ENCODE data around the gene ELOVL2.
A peak's percentile ranks its signal among the peaks of the same experiment; 100 is the strongest.

ELOVL2 gene

GRCh38 chr6:11058406-11058805 lies 14.3 kb upstream of the ELOVL2 start:
- TF ChIP-seq, protein P1, sequence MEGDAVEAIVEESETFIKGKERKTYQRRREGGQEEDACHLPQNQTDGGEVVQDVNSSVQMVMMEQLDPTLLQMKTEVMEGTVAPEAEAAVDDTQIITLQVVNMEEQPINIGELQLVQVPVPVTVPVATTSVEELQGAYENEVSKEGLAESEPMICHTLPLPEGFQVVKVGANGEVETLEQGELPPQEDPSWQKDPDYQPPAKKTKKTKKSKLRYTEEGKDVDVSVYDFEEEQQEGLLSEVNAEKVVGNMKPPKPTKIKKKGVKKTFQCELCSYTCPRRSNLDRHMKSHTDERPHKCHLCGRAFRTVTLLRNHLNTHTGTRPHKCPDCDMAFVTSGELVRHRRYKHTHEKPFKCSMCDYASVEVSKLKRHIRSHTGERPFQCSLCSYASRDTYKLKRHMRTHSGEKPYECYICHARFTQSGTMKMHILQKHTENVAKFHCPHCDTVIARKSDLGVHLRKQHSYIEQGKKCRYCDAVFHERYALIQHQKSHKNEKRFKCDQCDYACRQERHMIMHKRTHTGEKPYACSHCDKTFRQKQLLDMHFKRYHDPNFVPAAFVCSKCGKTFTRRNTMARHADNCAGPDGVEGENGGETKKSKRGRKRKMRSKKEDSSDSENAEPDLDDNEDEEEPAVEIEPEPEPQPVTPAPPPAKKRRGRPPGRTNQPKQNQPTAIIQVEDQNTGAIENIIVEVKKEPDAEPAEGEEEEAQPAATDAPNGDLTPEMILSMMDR (IDR thresholded peaks at IDR 0.05), result no peak
- Histone ChIP-seq H3K27ac (no peak overlapping the region), H3K4me3 (no peak overlapping the region)
- no peak for DNase-seq (ENCODE audit: low spot score)

- TF ChIP-seq, protein P1 (IDR thresholded peaks at IDR 0.05), result no peak
- DNase-seq (ENCODE audit: low spot score), result no peak
- Histone ChIP-seq H3K4me3 (no peak overlapping the region), H3K27ac (no peak overlapping the region)
These were observed 12.8 kb upstream of the ELOVL2 start for GRCh38 chr6:11056871-11057270.

GRCh38 chr6:11055127-11055627 lies 11.1 kb upstream of the ELOVL2 start:
- TF ChIP-seq, protein P1 (IDR thresholded peaks at IDR 0.05), result no peak
- DNase-seq (ENCODE audit: low spot score), result no peak
- no peak overlapping the region for H3K4me3 ChIP-seq
- H3K27ac ChIP-seq, result no peak overlapping the region

- H3K27ac ChIP-seq, result no peak overlapping the region
- no peak for DNase-seq (ENCODE audit: low spot score)
- TF ChIP-seq, protein P1 (IDR thresholded peaks at IDR 0.05), result no peak
- H3K4me3 ChIP-seq, result no peak overlapping the region
These were observed 10.6 kb upstream of the ELOVL2 start for GRCh38 chr6:11054722-11055121.

- TF ChIP-seq, protein P1 (IDR thresholded peaks at IDR 0.05), result no peak
- H3K27ac ChIP-seq, result no peak overlapping the region
- no peak for DNase-seq (ENCODE audit: low spot score)
- H3K4me3 ChIP-seq, result no peak overlapping the region
These were observed 9.2 kb upstream of the ELOVL2 start for GRCh38 chr6:11053307-11053706.

DNA sequence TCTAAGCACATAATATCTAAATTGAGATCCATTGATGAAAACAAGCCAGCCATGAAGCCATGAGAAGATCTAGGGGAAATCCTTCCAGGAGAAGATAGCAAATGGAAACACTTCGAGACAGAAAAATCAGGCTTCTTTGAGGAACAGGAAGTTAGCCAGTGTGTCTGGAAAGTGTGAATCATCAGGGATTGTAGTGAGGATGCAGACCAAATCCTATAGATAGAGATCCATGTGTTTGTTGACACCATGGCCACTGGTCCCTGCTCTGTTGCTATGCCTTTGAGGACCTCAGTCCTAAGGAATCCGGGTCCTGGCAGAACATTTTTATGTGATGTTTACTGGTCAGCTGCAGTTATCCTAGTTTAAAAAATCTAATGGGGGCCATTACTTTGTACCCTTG lies 6.6 kb upstream of the ELOVL2 start:
- Histone ChIP-seq H3K4me3 (no peak overlapping the region), H3K27ac (no peak overlapping the region)
- TF ChIP-seq, protein P1 (IDR thresholded peaks at IDR 0.05), result no peak
- DNase-seq (ENCODE audit: low spot score), result no peak

DNA sequence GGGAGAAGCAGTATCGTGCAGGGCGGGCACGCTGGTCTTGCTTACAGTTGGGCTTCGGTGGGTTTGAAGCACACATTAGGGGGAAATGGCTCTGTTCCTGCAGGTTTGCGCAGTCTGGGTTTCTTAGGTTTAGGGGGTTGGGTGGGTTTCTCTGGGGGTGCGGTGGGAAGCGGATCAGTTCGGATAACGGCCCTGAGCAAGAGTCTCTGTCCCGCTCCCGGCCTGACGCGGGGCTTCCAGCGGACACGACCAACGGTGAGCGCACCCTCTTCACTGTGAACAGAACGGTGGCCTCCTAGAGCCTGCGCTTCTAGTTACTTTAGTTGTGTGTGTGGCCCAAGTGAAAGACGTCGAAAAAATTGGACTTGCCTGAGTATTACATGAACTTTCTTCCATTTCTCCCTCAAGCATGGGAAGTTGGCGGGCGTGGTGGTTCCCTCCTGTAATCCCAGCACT lies 635 bp upstream of the ELOVL2 start:
- TF ChIP-seq, protein P1 (IDR thresholded peaks at IDR 0.05), result no peak
- DNase-seq (ENCODE audit: low spot score), result no peak
- Histone ChIP-seq H3K4me3 (peak overlapping the region; percentile 73), H3K27ac (no peak overlapping the region)
